HG02610 (cell line): Measurements from ENCODE around the gene ANKMY1.
"Not testable (repeated sequence)": the region's sequence is repeated elsewhere in the genome, so short reads cannot be mapped to it uniquely, and the experiment has no call there.

ENCODE experiments used
- ATAC-seq: cut with Tn5 transposase; IDR thresholded peaks from one replicate; pipeline ENCODE4 v1.9.1; 2021; ENCODE audit warnings: mild to moderate bottlenecking, moderate library complexity; ENCODE audit not compliant: unreplicated experiment

Gene ANKMY1

DNA sequence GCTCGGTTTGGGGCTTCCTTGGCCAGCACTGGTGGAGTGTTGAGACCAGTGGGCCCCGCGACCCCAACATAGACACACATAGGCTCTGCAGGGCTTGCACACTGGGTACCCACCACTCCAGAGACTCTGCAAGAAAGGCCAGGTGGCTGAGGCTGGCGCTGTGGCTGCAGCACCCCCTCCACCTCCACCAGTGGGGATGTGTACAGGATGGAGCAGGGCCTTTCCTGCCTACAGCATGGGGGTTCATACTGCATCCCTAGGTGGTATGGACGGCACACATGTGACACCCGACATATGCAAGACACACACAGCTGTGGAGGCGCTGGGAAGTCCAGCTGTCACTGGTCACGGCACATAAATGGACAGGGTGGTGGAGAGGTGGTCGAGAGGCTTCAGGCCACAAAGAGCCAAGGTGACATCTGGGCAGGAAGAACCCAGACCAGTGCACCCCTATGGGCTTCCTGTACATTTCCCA, 11.8 kb upstream of the ANKMY1 start:
- ATAC-seq, result no peak

DNA sequence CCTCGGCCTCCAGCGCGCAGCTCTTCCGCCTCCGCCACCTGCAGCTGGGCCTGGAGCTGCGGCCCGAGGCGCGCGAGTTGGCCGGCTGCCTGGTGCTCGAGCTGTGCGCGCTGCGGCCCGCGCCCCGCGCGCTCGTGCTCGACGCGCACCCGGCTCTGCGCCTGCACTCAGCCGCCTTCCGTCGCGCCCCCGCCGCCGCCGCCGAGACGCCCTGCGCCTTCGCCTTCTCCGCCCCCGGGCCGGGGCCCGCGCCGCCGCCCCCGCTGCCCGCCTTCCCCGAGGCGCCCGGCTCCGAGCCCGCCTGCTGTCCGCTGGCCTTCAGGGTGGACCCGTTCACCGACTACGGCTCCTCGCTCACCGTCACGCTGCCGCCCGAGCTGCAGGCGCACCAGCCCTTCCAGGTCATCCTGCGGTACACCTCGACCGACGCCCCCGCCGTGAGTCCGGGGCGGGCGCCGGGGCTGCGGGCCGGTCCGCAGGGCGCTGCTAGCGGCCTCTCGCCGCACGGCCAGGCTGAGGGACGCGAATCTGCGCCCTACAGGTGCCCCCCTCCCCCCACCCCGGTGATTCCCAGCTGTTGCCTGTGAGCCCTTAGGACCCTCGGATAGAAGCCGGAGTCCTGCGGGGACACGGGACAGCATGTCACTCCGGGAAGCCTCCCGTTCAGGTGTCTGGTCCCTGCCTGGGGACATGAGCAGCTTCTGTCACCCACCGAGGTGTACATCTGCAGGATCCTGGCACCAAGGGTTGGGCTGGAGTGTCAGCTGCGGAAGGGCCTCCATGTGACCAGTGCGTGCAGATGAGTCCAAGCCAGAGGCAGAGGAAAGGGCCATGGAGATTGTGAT, 11.1 kb upstream of the ANKMY1 start:
- peak; percentile 18 for ATAC-seq

DNA sequence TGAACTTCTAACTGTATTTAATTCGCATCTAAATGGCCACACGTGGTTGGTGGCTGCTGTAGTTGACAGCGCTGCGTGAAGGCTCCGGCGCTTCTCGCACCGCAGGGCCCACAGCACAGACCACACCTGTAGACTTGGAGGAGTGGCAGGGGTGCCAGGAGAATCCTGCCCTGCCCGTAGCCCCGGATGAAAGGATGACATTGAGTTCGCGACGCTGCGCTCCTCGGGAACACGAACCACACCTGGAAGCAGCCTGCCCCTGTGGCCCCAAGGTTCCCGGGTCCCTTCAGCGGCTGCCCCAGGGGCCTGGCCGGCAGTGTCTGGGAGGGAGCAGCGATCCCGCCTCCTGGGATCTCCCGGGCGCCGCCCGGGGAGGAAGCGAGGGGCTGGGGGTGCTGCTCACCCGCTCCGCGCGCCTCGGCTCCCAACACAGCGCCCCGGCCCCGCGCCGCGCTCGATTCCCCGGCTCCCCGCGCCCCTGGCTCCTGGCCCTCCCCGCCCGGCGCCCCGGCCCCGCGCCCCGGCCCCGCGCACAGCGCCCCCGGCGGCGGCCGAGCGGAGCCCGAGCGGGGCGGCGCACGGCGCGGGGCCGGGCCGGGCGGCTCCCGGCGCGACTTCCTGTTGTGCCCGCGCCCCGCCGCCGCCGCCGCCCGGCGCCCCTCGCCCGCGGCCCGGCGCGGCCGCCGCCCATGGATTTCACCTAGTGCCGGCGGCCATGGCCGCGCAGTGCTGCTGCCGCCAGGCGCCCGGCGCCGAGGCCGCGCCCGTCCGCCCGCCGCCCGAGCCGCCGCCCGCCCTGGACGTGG, 10.3 kb upstream of the ANKMY1 start, which contains the start of gene RNPEPL1:
Gene RNPEPL1, plus strand, starts transcription at position 613 of the 806 bp plus-strand sequence. Its CDS starts 103 bp downstream, at position 716.
- peak; percentile 31 for ATAC-seq

DNA sequence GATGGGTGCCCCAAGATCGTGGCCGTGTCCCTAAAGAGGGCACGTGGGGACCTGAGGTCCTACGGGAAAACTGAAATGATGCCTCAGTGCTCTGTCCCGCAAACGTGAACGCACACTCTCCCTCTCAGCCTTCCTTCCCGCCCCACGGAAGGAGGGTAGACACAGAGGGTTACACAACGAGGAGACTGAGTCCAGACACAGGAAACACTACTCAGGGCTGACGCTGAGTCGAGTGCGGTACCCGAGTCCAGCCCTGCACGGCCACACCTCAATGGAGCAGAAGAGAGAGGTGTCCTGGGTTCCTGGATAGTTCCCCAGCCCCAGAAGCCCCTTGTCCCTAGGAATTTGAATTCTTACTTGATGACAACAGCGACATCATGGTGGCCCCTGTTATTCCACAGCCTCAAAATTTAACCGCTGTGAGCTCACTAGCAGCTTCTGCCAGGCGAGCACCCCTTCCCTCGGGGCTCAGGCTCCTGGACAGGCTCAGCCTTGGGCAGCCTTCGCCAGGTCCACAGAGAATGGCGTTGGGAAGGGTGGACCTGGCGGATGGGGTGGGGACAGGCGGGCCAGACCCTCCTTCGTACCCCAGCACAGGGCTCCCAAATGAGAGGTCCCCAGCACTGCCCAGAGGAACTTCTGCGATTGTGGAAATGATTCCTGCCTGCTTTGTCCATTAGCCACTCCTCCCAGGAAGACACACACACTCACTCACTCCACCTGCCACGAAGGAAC, 9.5 kb upstream of the ANKMY1 start:
- no peak for ATAC-seq

DNA sequence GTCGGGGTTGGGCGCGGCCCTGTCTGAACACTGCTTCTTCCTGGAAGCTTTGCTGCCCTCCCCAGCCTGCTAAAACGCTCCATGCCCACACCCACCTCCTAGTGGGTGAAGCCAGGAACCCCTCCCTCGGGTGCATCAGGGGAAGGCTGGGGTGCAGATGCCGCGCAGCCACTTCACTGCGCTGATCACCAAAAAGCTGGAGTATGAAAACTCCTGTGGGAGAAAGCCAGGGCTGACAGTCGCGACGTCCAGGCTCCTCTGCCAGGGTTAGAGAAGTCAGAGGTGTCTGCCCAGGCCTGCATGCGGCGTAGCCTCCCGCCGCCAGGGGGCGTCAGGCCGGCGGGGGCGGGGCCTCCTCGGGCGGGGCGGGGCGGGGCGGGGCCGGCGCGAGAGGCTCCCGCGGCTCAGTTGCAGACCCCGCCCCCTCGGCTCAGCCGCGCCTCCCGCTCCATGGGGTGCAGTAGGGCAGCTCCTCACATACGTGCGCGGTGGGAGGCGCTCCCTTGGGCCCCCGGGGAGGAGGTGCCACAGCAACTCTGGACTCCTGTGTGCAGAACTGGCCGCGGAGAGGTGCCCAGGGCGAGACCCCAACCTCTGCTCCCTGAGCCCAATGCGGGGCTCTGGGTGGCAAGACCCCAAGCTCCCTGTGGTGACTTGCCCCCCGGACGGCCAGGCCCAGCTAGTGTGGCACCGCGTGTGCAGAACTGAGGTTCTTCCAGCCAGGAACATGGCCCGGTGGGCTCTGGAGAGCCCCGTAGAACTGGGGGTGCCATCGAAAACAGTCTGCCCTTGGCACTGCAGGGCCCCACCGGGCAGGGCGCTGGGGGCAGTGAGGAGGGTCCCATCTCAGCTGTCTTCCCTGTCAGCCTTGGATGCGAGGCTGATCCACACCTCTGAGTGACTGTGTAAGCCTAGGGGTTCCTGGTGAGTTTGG, 8.7 kb upstream of the ANKMY1 start:
- ATAC-seq, result peak; percentile 40

DNA sequence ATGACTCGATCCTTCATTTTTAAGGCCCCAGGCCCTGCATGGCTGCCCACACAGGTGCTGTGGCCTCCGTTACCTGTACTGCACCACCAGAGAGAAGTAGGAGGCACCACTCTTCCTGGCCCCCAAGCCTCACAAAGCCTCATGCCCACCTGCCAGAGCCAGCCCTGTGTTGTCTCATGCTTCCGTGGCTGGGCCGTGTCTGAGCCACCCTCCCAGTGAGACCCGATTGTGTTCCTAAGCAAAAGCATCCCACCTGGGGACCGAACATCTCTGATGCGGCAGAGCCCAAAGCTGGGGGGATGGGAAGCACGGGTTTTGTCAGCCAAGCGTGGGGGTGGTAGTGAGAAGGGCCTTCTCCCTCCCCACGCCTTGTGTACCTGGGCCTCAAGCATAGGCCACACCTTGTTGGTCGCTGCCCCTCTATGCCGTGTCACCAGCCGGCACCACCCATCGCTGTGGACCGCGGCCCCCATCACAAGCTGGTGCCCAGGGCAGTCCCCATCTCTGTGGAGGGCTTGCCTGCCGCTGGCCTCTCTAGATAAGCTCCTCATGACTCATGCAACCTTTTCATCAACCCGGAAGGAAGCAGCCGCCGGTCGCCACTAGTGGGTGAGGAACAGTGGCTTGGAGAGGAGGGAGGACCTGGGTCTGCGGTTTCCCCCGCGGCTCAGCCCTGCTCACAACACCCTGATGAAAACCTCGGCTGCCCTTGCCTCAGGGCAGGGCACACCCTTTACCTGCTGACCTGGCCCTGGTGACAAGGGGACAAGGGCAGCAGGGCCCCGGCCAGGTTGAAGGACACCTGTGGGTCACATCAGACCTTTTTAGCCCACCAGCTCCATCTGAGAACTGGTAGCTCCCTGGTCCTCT, 7.8 kb upstream of the ANKMY1 start:
- peak; percentile 22 for ATAC-seq

DNA sequence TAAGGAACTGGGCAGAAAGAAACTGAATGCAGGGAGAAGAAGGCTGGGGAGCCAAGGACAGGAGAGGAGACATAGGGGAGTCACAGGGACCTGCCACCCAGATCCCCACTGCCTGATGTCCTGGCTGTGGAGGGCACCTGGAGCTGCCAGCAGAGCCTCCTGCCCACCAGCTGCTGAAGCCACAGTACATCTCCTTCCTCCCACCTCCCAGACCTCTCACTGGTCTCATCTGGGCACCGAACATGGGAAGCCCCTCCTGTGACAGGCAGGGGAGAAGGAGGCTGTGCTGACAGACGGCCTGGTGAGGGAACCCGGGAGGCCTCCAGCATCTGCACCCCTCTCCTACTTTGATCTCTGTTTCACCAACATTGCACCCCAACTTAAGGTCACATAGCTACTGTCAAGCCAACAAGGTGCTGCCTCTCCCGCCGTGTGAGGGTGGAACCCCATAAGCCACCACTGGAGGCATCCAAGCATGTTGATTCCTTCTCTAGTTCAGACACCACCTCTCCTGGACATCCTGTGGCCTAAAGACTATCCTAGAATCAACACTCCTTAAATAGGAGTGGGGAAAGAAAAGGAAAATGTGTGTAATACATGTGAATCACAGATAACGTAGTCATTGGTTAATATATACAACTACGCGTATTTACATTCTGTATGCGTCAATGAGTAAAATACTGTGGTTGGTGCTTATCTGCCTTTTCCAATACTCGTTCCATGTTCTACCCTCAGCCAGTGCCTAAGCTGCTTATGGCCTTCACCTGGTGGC, 7.0 kb upstream of the ANKMY1 start:
- no peak for ATAC-seq

DNA sequence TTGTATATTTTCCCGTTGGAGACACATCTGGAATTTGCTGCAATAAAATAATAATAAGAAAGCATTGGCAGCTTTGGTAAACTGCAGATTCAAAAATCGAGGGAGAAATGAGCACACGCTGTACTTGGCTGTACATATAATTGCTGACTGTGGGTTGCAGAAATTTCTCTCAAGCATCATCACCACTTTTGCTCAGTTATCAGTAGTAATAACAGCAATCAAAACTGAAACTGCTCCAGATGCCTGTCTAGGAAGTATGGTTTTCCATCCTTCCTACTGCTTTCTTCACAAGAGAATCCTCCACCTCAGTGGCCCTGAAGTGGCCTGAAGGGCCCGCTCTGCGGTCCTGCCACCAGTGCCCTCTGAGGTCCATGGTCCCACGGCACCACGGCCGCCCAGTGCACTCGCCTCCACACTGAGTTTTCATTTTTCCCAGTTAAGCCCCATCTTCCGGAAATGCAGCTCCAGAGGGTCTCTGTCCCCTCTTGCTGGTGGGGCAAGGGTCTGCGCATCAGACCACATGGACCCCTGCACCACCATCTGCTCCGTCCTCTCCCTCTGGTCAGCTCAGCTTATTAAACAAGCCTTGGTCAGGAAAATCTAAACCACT, 6.3 kb upstream of the ANKMY1 start:
- ATAC-seq, result no peak

DNA sequence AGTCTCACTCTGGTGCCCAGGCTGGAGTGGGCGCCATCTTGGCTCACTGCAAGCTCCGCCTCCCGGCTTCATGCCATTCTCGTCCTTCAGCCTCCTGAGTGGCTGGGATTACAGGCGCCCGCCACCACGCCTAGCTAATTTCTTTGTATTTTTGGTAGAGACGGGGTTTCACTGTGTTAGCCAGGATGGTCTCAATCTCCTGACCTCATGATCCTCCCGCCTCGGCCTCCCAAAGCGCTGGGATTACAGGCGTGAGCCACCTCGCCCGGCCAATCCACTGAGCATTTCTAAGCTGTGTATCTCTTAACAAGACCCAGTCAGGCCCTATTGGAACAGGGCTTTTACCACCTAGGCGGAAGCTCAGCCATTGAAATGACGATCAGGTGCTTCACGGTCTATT, 5.4 kb upstream of the ANKMY1 start:
- ATAC-seq, result not testable (repeated sequence)

DNA sequence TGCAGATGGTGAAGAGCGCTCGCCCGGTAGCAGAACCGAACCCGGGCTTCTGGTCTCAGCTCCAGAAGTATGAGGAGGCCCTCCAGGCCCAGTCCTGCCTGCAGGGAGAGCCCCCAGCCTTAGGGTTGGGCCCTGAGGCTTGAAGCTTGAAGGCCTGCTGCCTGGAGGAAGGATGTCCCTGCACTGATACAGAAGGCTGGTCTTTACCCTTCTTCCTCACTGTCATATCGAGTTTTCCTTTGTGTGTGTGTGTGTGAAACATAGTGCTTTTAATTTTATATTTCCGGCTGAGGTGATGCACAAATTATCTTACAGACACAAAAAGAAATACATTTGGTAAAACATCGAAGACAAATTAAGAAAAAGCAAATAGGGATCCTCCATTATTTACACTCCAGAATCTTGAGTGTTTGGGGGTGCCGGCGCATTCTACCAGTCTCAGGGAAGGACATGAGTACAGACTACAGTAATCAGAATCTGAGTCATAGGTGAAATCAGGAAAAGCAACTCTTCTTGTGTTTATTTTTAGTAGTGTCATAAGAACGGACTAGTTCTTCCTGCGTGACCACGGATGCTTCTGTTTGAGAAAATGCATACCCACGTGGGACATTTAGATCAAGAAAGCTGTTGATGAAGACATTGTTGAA, 3.7 kb upstream of the ANKMY1 start:
- ATAC-seq, result peak; percentile 0

DNA sequence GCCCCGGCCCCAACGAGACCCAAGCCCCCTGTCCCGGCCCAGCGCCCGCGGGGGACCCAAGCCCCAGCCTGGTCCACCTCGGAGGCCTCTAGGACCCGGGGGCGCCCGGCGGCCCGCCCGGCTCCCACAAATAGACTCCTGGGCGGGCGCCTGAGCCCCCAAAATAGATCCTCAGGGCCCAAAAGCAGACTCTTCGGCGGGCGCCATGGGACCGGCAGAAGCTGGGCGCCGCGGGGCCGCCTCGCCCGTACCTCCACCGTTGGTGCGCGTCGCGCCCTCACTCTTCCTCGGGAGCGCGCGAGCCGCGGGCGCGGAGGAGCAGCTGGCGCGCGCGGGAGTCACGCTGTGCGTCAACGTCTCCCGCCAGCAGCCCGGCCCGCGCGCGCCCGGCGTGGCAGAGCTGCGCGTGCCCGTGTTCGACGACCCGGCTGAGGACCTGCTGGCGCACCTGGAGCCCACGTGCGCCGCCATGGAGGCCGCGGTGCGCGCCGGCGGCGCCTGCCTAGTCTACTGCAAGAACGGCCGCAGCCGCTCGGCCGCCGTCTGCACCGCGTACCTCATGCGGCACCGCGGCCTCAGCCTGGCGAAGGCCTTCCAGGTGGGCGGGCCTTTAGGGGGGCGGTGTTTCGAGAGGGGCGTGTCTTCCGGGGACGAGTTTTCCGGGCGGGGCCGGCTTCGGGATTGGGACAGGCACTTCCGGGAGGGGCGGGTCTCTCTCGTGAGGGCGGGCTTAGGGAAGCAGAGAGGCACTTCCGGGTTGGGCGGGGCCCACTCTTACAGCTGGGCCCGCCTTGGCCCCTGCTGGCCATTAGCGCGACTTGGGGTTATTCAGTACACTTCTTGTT, 2.9 kb upstream of the ANKMY1 start:
- peak; percentile 53 for ATAC-seq

DNA sequence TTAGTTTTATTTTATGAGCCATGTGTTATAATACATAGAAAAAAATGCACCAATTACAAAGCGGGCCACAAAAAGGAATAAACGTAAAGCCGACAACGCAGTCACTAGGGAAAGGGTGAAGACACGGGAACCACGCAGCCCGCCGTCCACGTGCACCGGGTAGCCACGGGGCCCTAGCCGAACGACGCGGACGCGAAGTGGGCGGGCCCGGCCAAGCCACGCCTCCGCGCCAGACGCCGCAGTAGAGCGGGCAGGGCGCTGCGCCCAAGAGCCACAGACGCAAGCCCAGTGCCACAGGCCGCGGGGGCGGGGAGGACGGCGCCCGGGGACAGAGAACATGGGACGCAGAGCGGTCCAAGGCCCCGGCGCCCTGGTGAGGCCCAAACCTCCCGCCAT, 2.3 kb upstream of the ANKMY1 start, which contains the start of gene DUSP28:
Gene DUSP28, plus strand, starts transcription at position 274 of the 396 bp plus-strand sequence. CDS start 328 bp downstream, outside the sequence.
- peak; percentile 56 for ATAC-seq

DNA sequence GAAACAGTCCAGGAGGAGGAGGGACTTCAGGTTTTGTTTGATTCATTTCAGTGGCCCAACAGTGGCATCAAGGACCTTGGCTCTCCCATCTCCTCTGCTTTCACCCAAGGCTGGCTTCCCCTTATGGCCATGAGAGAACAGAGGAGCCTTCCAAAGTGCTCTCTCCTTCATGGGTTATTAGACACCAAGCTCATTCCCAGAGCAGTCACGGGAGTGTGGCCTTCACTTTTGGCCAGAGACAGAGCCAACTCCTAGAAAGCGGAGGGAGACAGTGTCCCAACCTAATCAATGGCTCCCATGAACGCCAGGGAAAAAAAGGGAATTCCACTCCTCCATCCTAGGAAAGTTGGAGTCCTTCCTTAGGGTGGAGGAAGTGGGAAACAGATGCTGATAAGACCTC, 1.5 kb upstream of the ANKMY1 start:
- no peak for ATAC-seq

DNA sequence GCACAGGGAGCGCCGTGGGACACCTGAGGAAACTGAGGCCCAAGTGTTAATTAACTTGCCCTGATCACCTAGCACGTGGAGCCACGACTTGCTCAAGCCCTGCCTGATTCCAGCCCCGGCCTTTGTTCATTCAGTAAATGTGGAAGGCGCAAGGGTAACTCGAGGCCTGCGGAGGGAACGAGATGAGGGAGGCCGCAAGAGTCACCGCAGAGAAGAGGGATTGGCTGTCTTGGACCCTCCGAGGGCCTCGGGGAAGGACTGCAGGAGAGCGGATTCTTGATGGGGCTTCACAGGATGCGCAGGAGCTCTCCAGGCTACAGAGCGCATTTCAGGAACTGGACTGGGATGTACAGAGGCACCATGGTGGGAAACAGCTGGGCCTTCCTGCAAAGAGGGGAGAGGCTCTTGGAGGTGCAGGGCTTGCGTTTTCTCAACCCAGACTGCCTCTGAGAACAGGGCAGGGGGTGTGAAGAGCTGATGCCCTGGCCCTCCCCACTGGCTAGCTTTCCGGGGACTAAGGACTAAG, 511 bp upstream of the ANKMY1 start:
- ATAC-seq, result no peak

DNA sequence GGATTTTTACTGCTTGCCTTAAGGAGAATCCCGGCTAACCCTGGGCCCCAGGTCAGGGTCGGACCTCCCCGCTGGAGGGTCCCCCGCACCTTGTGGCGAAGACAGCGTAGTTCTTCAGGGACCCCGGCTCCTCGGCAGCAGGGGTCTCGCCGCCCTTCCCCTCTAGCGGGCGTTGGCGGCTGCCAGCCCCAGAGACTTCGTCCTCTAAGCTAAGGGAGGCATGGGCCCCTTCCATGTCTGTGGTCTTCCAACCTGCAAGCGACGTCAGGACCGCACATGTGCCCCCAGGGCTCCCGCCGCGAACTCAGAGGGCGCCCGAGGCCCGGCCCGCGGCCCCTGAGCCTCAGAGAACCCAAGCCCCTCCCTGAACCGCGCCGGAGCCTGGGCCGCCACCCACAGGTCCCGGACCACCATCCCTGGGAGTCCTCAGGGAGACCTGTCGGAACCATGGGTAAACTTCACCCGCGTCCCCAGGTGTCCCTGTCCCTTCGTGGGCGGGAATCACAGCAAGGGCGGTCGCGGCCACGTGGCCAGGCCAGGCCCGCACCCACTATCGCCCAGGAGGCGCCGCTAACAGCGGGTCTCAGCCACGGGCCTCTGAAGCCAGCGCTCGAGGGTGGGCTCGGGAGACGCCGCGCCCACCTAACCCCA, 562 bp downstream of the ANKMY1 start:
- no peak for ATAC-seq
